GM23338 (cell line): Measurements from ENCODE around the gene DENR. TPM values are rescaled to one million over a fixed set of nuclear protein-coding genes. Genes with fewer than 3 reads are reported as not detected.
A peak's percentile ranks its signal among the peaks of the same experiment; 100 is the strongest.

Experiments used
- ATAC-seq: fragments of 200-7000 bp; cut with Tn5 transposase; 3 replicates; pipeline ENCODE4 v1.9.1; 2020
- DNase-seq: peaks from one replicate; pipeline ENCODE4 v3.0.0-alpha.2; 2015; ENCODE audit warnings: low spot score
- H2AFZ ChIP-seq: fragments of 200-600 bp; sonication (generic); 2 replicates; pipeline ENCODE4 v1.8.0; 2016; ENCODE audit warnings: antibody characterized with exemption, mild to moderate bottlenecking, moderate library complexity
- H3F3A ChIP-seq: fragments of 200-600 bp; sonication (generic); replicated peaks from 2 replicates; pipeline ENCODE4 v1.8.0; 2017; ENCODE audit warnings: antibody characterized with exemption, mixed run types, low read depth
- H3K27ac ChIP-seq: fragments of 200-600 bp; sonication (generic); 2 replicates; pipeline ENCODE4 v1.6.1; 2016; ENCODE audit warnings: low read depth
- H3K27me3 ChIP-seq: fragments of 200-600 bp; sonication (generic); 2 replicates; pipeline ENCODE4 v1.8.0; 2016; ENCODE audit warnings: mild to moderate bottlenecking, mixed run types, moderate library complexity; ENCODE audit not compliant: insufficient read depth
- H3K36me3 ChIP-seq: fragments of 200-600 bp; sonication (generic); 2 replicates; pipeline ENCODE4 v1.8.0; 2016; ENCODE audit warnings: mild to moderate bottlenecking; ENCODE audit not compliant: insufficient read depth
- H3K4me1 ChIP-seq: fragments of 200-600 bp; sonication (generic); 2 replicates; pipeline ENCODE4 v1.8.0; 2016; ENCODE audit warnings: mild to moderate bottlenecking, moderate library complexity; ENCODE audit not compliant: insufficient read depth
- H3K4me2 ChIP-seq: fragments of 200-600 bp; sonication (generic); 2 replicates; pipeline ENCODE4 v1.7.1; 2017; ENCODE audit warnings: mixed run types
- H3K4me3 ChIP-seq: fragments of 200-600 bp; sonication (generic); 2 replicates; pipeline ENCODE4 v1.6.1; 2016; ENCODE audit warnings: mixed run types
- H3K79me2 ChIP-seq: fragments of 200-600 bp; sonication (generic); replicated peaks from 2 replicates; pipeline ENCODE4 v1.8.0; 2017; ENCODE audit warnings: mild to moderate bottlenecking; ENCODE audit not compliant: insufficient read depth
- H3K9me2 ChIP-seq: fragments of 200-600 bp; sonication (generic); 2 replicates; pipeline ENCODE4 v1.8.0; 2017; ENCODE audit not compliant: insufficient read depth
- H4K20me1 ChIP-seq: fragments of 200-600 bp; sonication (generic); replicated peaks from 2 replicates; pipeline ENCODE4 v1.8.0; 2017; ENCODE audit warnings: mild to moderate bottlenecking; ENCODE audit not compliant: insufficient read depth
- H3K27ac Mint-ChIP-seq: 2 replicates; pipeline ENCODE4 v1.8.0; 2020; ENCODE audit warnings: inconsistent platforms, mild to moderate bottlenecking, moderate library complexity, mixed read lengths
- H3K27me3 Mint-ChIP-seq: 3 replicates; pipeline ENCODE4 v1.8.0; 2022; ENCODE audit warnings: low read depth, mild to moderate bottlenecking, moderate library complexity, mixed read lengths, inconsistent platforms; ENCODE audit not compliant: insufficient read depth, poor library complexity
- H3K36me3 Mint-ChIP-seq: 3 replicates; pipeline ENCODE4 v1.8.0; 2021; ENCODE audit warnings: low read depth, mild to moderate bottlenecking, inconsistent platforms, moderate library complexity, mixed read lengths
- H3K4me1 Mint-ChIP-seq: 3 replicates; pipeline ENCODE4 v1.8.0; 2020; ENCODE audit warnings: mild to moderate bottlenecking, inconsistent platforms, mixed read lengths
- H3K4me3 Mint-ChIP-seq: 3 replicates; pipeline ENCODE4 v1.8.0; 2021; ENCODE audit warnings: moderate library complexity, mild to moderate bottlenecking, inconsistent platforms, mixed read lengths
- H3K9me3 Mint-ChIP-seq: 3 replicates; pipeline ENCODE4 v1.8.0; 2020; ENCODE audit warnings: moderate library complexity, mild to moderate bottlenecking, inconsistent platforms, mixed read lengths
- CREB1 ChIP-seq: fragments of 250-450 bp; sonication (Bioruptor Pico); IDR thresholded peaks from 2 replicates; pipeline ENCODE4 v1.5.0; 2020; ENCODE audit warnings: low read depth, mild to moderate bottlenecking, moderate library complexity
- EZH2 ChIP-seq: fragments of 200-600 bp; sonication (generic); IDR thresholded peaks from one replicate; pipeline ENCODE4 v1.8.0; 2017; ENCODE audit warnings: antibody characterized with exemption, mild to moderate bottlenecking, low read depth; ENCODE audit not compliant: unreplicated experiment
- EZH2phosphoT487 ChIP-seq: fragments of 200-600 bp; sonication (generic); IDR thresholded peaks from one replicate; pipeline ENCODE4 v1.8.1; 2018; ENCODE audit warnings: antibody characterized with exemption; ENCODE audit not compliant: unreplicated experiment
- JUNB ChIP-seq: IDR thresholded peaks from one replicate; pipeline ENCODE4 v1.6.1; 2016; ENCODE audit warnings: antibody characterized with exemption; ENCODE audit not compliant: unreplicated experiment
- NANOG ChIP-seq: IDR thresholded peaks from 2 replicates; pipeline ENCODE4 v1.6.1; 2016; ENCODE audit warnings: antibody characterized with exemption, borderline replicate concordance
- POLR2AphosphoS5 ChIP-seq: IDR thresholded peaks from 2 replicates; pipeline ENCODE4 v1.6.1; 2016; ENCODE audit warnings: antibody characterized with exemption, low read depth
- REST ChIP-seq: IDR thresholded peaks from one replicate; pipeline ENCODE4 v1.6.1; 2018; ENCODE audit warnings: antibody characterized with exemption; ENCODE audit not compliant: unreplicated experiment
- STAT1 ChIP-seq: IDR thresholded peaks from one replicate; pipeline ENCODE4 v1.6.1; 2016; ENCODE audit warnings: antibody characterized with exemption; ENCODE audit not compliant: unreplicated experiment
- ZNF331 ChIP-seq: fragments of 250-450 bp; sonication (Bioruptor Pico); IDR thresholded peaks from 2 replicates; pipeline ENCODE4 v1.5.0; 2020; ENCODE audit warnings: low read depth, mild to moderate bottlenecking, moderate library complexity
- polyA plus RNA-seq: library from polyadenylated mRNA; unstranded; fragments of >200 nt; fragmentation: Nextera tagmentation; extraction: Ambion mirVana; gene quantifications from 2 replicates; pipeline ENCODE4 v1.2.1, GENCODE V29; 2016
- total RNA-seq: library from RNA; depleted of rRNA; stranded (reverse); fragments of >200 nt; shearing (Covaris generic); gene quantifications from 2 replicates; pipeline ENCODE4 v1.2.3, GENCODE V29; 2014

DENR gene
- total and polyA plus RNA-seq, 2 experiments from 2014 or later, result 55.2 to 130 TPM

- no peaks in the 10 kb centered on the region for H3K79me2 ChIP-seq
- no peak overlapping the region for H3K27ac ChIP-seq
- no peaks in the 10 kb centered on the region for H3F3A ChIP-seq
- no peaks in the 10 kb centered on the region for H3K36me3 ChIP-seq
- H3K4me1 ChIP-seq, result peaks cover 3% of the 10 kb centered on the region; the same call in 1 of the 2 replicates
- no peak for ATAC-seq
- H2AFZ ChIP-seq, result no peak overlapping the region
- no peak overlapping the region for H3K4me3 ChIP-seq
- no peak overlapping the region for H3K4me2 ChIP-seq
- peaks cover 6% of the 10 kb centered on the region for H3K27me3 Mint-ChIP-seq
- H3K4me1 Mint-ChIP-seq, result peaks cover 16% of the 10 kb centered on the region
- no peaks in the 10 kb centered on the region for H3K9me2 ChIP-seq
- no peaks in the 10 kb centered on the region for H4K20me1 ChIP-seq
- no peak for DNase-seq
- no peak overlapping the region for H3K4me3 Mint-ChIP-seq
- peaks cover 3% of the 10 kb centered on the region; the same call in 2 of the 3 replicates for H3K36me3 Mint-ChIP-seq
- peaks cover 3% of the 10 kb centered on the region; the same call in 1 of the 3 replicates for H3K9me3 Mint-ChIP-seq
- no peak overlapping the region for H3K27ac Mint-ChIP-seq
- TF ChIP-seq ZNF331 (CRISPR knock-in tag) (no peak), STAT1 (no peak), EZH2 (no peak), EZH2phosphoT487 (no peak), NANOG (no peak), JUNB (no peak), POLR2AphosphoS5 (no peak), CREB1 (CRISPR knock-in tag) (no peak)
- H3K27me3 ChIP-seq, result no peaks in the 10 kb centered on the region
These were observed 5.1 kb upstream of the DENR start for GRCh38 chr12:122747224-122748135.

GRCh38 chr12:122749569-122750332 is 2.9 kb upstream of the DENR start:
- Mint-ChIP-seq H3K4me3 (peak overlapping the region; percentile 31; the same call in 1 of the 3 replicates), H3K27ac (peak overlapping the region; percentile 77)

More at GRCh38 chr12:122749569-122750332, 2.9 kb upstream of the DENR start:
- Histone ChIP-seq H3K4me3 (no peak overlapping the region), H3K4me2 (no peak overlapping the region), H3K36me3 (peaks cover 9% of the 10 kb centered on the region), H2AFZ (no peak overlapping the region), H4K20me1 (0 out of 2 replicates have a peak, but pooled peaks cover under 1% of the 10 kb centered on the region), H3F3A (no peaks in the 10 kb centered on the region), H3K4me1 (peaks cover 13% of the 10 kb centered on the region), H3K9me2 (no peaks in the 10 kb centered on the region), H3K27me3 (no peaks in the 10 kb centered on the region), H3K27ac (peak overlapping the region; percentile 10; the same call in 1 of the 2 replicates), H3K79me2 (peaks cover 19% of the 10 kb centered on the region)
- Mint-ChIP-seq H3K9me3 (peaks cover 3% of the 10 kb centered on the region; the same call in 1 of the 3 replicates), H3K36me3 (peaks cover 22% of the 10 kb centered on the region), H3K4me1 (peaks cover 25% of the 10 kb centered on the region), H3K27me3 (peaks cover 6% of the 10 kb centered on the region)
- TF ChIP-seq STAT1, result no peak
- no peak for TF ChIP-seq REST
- no peak for TF ChIP-seq JUNB
- no peak for TF ChIP-seq EZH2phosphoT487
- no peak for ATAC-seq
- peak; percentile 70 for DNase-seq
